HG03280 (cell line): ENCODE measurements around the gene FPR1.

Experiments
- ATAC-seq: cut with Tn5 transposase; IDR thresholded peaks from one replicate; pipeline ENCODE4 v1.9.1; 2021; ENCODE audit warnings: mild to moderate bottlenecking, moderate library complexity; ENCODE audit not compliant: unreplicated experiment

The FPR1 gene, protein sequence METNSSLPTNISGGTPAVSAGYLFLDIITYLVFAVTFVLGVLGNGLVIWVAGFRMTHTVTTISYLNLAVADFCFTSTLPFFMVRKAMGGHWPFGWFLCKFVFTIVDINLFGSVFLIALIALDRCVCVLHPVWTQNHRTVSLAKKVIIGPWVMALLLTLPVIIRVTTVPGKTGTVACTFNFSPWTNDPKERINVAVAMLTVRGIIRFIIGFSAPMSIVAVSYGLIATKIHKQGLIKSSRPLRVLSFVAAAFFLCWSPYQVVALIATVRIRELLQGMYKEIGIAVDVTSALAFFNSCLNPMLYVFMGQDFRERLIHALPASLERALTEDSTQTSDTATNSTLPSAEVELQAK

DNA sequence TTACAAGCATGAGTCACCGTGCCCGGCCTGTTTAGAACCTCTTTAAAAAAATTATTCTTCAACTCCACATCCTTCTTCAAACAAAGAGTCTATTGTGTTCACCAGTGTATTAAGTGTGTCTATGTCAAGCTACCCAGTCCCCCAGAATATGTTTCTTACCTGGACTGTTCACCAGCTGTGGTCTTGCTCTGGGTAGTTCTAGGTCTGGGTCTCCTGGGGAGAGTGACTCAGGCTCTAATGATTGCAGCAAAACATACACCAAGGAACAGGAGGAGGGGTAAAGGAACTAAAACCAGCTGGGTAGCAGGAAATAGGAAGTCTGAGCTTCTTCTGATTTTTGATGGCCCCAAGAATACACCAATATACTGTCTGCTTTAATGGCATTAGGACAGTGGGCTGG is at the start of gene FPR1:
Gene FPR1 (minus strand): TSS at position 224 of the 400 bp plus-strand sequence. CDS start 4,884 bp downstream, outside the sequence.
- no peak for ATAC-seq

DNA sequence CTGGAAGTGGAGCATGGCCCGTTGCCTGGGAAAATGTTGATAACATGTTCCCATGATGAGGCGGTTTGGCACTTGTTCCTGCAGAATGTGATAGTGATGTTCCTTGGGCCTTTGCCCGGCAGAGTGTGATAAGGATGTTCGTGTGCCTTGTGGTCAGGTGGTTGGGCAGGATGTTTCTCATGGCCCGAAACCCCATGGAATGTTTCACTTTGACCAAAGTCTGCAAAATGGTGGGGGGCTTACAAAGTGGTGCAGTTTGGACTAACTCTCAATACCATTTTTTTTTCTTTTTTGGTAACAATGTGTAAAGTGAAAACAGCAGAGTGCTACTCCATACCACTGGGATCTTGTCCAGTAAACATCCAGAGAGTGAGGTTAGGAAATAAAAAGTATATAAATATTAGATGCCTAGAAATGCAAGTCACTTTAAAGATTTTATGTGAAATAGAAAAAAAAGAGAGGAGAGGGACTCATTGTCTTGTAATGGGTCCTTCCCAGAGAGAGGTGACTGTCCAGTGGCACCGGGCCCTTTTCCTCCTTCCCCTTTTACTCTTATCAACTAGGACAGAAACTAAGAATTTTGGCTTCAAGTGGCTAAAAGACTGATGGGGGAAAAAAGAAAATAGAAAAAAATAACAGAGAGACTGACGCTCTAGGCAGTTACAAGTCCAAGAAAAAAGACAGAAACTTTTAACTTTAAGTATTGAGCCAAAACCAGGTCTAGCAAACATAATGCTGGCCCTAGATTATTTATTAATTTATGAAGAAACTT is 49.0 kb upstream of the FPR1 start:
- ATAC-seq = no peak

DNA sequence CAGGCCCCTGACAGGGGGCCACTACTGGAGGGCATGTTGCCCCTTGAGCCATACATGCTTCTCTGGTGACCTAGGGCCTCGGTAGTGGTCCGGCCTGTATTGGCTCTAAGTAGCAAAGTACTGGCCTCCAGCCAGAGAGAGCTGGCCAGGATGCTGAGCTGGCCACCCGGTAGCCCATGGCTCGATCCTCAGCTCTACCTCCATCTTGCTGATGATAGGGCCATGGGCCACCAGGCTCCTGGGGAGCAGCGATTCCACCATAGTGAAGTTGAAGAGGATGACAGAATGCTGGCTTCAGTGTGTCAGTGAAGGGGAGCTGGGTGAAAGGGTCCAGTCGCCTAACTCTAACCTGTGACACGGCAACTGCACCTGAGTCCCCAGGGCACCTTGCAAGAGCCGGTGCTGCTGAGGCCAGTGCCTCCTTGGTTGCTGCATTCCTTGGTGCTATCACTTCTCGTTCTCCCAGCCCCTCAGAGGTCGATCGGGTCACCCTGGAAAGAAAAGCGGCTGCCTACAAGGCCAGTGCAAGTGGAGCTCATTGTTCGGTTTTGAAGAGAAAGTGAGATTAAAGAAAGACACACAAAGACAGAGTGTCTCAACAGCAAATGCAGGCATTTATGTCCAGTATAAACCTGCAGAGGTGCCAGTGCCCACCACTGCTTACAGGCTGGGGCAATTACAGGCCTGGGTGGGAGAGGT is 48.2 kb upstream of the FPR1 start:
- no peak for ATAC-seq

DNA sequence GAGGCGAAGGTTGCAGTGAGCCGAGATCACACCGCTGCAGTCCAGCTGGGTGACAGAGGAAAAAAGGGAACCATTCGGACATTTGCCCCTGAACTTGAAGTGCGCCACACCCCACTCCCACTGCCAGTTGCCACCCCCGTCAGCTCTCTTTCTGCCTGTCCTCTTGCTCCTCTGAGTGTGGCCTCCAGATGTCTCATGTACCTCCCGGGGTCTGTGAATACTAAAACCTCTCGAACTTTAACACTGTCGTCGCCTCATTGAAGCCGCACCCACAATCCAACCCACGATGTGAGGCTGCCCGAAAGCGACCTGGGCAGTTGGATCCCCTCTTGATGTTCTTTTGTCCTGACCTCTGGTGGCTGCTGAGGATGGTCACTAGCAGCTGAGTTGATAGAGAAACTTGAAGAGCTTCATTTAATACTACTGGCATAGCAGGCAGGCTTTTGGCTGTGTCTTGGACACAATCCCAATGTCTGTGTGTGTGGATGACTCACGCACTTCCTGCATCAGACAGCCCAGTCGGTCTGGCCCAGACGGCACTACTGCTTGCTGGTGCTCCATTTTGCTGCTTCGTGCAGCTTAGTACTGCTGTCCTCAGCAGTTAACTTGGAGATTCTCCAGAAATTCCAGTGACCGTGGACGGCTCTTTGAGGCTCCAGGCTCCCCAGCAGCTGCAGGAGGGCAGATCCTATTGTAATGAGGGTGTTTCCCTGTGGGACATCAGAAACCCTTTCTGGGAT is 47.5 kb upstream of the FPR1 start:
- no peak for ATAC-seq

DNA sequence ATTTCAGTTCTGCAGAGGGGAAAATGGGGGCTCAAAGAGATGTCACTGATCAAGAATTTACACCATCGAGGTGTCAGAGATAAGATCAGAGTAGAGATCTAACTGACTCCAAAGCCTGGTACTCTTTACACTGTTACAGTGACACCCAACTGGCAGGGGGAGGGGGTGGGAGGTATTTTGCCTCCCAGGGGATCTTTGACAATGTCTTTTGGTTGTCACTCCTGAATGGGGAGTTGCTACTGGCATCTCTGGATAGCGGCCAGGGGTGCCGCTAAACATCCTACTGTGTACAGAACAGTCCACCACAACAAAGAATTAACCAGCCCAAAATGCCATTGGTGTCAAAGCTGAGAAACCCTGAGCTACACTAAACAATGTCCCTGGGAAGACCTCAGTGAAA is 46.4 kb upstream of the FPR1 start:
- no peak for ATAC-seq

DNA sequence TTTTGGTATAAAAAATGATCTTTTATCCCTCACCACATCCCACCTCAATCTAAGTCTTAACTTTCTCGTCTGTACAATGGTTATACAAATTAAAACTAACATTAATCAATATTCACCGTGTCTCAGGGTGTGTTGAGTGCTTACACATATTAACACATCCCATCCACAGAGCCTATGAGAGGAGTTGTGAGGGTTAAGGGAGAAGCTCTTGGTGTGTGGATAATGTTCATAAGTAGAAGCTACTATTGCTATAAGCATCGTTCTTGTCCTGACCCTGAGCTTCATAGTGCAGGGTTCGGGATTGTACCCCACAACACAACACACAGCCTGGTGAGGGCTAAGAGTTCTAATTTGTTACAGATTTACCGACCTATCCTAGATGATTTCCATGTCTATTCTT is 45.8 kb upstream of the FPR1 start:
- ATAC-seq = no peak

DNA sequence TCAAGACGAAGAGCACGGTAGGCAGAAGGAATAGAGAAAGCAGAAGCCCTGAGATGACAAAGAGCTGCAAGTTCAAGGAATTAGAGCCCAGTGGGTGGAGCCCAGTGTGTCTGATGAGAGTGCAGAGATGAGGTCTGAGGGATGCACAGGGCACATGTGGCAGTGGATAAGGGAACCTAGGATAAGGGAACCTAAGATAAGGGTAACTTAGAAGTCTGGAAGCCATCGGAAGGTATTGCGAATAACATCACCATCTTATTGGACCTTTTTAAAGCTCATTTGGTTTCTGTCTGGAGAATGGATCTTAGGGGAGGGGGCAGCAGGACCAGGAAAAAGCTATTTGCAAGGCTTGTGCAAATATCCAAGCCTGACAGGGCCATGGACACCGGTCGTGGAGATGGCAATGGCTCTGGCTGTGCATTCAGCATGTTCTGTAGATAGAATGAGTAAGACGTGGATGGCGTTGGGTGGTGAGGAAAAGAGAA is 44.6 kb upstream of the FPR1 start:
- ATAC-seq = no peak

DNA sequence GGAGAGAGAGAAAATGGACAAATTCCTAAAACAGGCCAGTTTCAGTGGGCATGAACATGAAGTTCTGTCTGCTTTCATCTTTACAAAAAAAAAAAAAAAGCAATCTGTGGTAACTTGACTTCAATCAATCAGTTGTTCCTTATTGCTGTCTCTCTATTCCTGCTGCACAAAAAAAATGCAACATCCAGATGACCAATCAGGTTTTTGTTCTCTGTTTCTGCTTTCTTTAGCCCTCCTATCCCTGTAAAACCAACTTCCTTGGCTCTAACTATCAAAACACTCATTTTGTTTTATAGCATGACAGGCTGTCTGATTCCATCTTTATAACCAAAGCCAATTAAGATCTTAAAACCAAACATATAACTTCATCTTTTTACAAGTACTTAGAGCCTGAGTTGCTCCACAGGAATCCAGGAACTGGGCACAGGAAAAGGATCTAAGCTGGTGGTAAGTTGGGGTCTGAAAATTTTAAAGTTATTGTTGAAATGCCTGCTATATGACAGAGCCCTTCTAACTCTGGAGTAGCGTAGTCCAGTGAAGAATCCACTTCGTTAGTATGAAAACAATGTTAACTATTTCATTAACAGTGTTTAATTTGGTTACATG is 43.3 kb upstream of the FPR1 start, which contains the start of gene FPR3:
Gene FPR3 (plus strand): TSS at position 273 of the 606 bp plus-strand sequence. CDS start 28,592 bp downstream, outside the sequence.
- ATAC-seq = no peak

DNA sequence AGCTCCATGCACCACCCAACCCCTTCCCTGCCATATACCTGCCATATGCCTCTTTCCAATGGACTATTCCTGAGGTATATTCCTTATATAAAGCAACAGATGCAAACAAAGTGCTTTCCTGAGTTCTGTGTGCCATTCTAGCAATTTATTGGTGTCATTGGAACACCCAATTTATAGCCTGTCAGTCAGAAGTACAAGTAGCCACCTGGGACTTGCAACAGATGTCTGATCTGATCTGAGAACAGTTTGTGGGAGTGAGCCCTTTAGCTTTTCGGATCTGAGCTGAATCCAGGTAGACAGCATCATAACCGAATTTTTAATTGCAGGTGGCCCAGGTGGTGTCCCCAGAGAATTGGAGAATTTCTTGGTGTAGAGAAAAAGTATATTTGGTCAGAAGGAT is 42.3 kb upstream of the FPR1 start:
- ATAC-seq = no peak

DNA sequence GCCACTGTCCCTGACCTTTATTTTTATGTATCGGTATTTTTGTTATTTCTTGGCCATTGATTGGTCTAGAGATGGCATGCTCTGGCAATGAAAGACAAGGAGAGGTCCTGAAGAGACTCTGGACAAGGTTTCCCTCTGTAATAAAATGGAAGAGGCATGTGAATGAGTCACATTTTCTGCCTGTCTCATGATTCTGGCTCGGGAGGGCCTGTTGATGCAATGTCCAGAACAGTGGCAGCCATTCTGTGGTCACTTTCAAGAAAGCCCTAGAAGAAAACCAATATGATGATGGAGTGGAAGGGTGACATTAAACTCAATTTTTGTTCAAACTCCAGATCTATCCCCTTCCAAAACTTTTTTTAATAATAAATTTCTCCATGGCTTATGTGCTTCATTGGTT is 41.3 kb upstream of the FPR1 start:
- ATAC-seq = no peak

DNA sequence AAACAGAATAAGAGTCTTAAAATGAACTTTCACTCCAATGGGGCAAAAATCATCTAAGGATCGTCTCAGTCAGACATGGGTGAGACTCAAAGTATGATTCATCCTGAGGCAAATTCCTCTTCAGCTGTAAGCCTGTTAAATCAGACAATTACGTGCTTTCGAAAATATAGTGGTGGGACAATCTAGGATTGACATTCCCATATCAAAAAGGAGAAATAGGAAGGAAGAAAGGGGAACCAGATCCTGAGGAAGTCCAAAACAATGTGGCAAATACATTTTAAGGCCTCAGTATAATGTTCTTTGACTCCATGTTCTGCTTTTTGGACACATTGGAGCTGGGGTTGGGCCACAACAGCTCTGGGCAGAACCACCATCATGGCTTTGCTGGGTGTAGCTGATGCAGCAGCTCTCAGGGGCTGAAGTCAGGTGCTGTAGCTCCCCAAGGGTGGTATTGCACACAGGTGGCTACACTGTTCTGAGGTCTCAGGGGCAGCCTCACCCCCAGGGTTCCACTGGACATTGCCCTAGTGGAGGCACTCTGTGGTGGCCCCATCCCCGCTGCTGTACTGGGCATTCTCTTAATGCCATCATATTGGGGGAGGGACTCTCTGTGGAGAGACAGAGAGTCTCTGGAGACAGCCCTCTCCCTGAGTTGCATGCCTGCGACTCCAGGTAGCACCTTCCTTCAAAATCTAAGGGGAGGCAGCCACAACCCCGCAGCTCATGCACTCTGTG is 37.5 kb upstream of the FPR1 start:
- no peak for ATAC-seq

DNA sequence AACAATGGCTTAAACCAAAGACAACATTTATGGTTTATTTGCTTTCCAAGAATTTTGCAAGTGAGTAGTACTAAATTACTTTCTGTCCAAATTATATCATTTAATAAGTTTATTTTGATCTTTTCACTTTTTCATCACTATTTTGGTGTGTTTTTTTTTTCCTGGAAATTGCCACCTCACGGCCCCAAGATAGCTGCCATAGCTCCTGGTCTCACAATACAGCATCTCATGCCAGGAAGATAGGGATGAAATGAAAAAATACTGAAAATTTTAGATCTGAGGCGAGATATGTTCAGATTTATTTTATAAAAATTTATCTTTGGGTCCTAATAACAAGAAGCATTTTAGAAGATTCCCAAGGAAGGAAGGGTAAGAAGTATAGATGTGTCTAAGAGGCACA is 36.4 kb upstream of the FPR1 start:
- no peak for ATAC-seq

DNA sequence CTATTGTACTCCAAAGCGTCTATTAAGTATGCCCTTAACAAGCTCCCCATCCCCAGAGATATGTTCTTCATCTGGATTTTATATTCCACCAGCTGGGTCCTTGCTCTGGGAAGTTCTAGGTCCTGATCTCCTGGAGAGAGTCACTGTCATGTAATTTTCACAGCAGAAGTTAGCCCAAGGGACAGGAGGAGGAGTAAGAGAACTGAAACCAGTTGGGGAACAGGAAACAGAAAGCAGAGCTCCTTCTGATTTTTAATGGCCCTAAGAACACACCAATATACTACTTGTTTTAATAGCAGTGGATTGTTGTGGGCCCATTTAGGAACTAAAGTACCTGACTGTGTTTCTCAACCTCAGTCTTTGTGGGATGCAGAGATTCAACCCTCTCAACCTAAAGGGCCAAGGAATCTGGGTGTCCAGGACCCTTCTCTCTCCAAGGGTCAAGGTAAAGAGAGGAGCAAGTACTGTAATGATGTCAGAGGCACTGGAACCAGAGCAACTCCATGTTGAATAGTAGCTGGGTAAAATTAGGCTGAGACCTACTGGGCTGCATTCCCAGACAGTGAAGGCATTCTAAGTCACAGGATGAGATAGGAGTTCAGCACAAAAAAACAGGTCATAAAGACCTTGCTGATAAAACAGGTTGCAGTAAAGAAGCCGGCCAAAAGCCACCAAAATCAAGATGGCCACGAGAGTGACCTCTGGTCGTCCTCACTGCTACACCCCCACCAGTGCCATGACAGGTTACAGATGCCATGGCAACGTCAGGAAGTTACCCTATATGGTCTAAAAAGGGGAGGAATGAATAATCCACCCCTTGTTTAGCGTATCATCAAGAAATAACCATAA is 35.2 kb upstream of the FPR1 start:
- no peak for ATAC-seq

DNA sequence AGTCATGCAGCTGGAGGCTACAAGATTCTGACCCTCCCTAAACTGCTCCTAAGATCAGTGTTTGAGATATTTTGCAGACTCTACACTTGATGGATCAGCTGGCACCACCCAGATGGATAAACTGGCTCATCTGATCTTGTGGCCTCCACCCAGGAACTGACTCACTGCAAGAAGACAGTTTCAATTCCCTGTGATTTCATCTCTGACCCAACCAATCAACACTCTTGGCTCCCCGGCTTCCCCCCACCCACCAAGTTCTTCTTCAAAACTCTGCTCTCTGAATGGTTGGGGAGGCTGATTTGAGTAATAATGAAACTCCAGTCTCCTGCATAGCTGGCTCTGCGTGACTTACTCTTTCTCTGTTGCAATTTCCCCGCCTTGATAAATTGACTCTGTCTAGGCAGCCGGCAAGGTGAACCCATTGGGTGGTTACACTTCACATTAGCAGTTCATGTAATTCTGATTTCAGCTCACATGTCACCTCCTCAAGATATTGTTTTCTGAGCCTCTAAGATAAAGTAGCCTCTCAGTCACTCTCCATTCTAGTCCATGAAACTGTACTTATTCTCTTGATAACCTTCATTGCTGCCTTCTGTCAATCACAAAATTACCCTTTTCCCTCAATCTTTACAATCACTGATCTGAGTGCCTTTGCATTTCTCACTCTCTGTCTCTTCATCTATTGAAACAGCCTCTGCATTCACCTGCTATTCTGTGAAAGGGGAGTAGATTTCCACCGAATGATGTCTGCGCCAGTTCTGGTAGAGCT is 33.4 kb upstream of the FPR1 start:
- ATAC-seq = no peak

DNA sequence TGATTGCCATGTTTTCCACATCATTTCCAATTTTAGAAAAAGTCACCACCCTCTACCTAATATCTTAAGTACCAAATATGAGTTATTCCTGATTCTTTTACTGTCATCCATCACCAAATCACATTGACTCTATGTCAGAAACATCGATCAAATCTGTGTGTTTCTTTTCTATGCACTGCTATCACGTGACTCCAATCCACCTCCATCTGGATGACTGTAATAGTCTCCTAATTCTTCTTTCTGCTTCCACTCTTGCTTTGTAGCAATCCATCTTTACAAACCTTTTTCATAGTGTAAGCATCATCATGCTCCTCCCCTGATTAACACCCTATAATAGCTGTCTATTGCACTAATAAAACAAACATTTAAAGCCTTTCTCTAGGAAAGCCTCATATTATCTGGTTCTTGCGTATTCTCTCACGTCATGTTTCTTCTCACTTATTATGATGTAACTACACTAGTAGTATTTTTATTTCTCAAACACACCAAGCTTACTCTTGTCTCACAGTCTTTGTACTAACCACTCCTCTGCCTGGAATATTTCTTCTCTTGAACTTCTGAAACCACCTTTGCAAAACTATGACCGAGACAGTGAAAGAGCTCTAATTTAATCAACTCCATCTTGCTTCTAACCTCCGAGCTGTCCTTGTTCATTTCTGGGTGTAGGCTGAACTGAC is 32.6 kb upstream of the FPR1 start:
- no peak for ATAC-seq

DNA sequence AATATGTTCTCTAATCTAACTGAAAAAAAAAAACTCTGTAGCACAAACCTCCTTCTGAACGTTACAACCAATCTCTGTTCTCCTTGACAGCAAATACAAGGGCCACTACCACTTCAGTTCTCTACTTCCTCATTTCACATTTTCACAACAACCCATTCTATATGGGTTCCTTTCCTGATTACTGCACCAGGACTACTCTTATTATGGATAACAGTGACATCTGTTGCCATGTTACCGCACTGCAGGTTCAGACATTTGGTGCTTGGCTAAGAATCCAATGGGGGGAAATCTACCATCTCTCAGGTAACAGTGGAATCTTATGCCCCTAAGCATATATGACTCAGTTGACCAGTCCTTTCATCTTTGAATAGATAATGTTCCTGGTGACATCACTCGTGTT is 31.7 kb upstream of the FPR1 start:
- no peak for ATAC-seq

DNA sequence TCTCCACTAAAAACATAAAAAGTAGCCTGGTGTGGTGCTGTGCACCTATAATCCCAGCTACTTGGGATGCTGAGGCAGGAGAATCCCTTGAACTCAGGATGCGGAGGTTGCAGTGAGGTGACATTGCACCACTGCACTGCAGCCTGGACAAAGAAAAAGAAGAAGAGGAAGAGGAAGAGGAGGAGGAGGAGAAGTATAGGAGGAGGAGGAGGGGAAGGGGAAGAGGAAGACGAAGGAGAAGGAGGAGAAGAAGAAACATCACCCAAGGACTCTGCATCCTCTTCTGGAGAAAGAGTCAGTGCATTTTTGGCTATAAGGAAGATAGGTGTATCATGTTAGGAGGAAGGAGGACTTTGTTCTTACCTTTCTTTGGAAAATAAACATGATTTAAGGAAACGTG is 30.3 kb upstream of the FPR1 start:
- ATAC-seq = no peak

DNA sequence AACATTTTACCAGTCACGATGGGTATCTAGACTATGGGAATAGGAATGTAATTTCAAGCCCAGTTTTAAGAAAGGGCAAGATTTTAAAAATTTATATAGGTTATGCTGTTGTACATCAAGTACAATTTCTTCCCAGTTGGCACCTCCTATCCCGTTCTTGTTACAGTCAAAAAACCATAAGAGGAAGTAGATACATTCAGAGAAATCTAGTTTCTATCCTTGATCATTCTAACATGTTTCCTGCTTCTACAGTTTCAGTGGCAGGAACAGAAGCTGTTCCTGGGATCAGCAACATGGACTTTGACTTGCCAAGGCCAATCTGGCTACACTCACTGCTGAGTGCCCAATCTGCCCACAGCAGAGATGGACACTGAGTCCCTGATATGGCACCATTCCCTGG is 28.6 kb upstream of the FPR1 start:
- no peak for ATAC-seq
